Chondrocyte (in vitro differentiated cells): ENCODE data around the gene MYO15B. TPM values are rescaled to one million over a fixed set of nuclear protein-coding genes. Genes with fewer than 3 reads are reported as not detected.

Experiments used
- DNase-seq: peaks from one replicate; pipeline ENCODE4 v3.0.0; 2021; ENCODE audit warnings: mixed read lengths, low spot score
- H3K27ac Mint-ChIP-seq: one replicate; pipeline ENCODE4 v1.8.0; 2021; ENCODE audit warnings: mild to moderate bottlenecking, moderate library complexity, mixed read lengths; ENCODE audit not compliant: unreplicated experiment
- H3K27me3 Mint-ChIP-seq: 2 replicates; pipeline ENCODE4 v1.8.0; 2021; ENCODE audit warnings: low read depth, mixed read lengths
- H3K36me3 Mint-ChIP-seq: 2 replicates; pipeline ENCODE4 v1.8.0; 2021; ENCODE audit warnings: low read depth, mixed read lengths
- H3K4me1 Mint-ChIP-seq: 2 replicates; pipeline ENCODE4 v1.8.0; 2021; ENCODE audit warnings: low read depth, mild to moderate bottlenecking, mixed read lengths
- H3K4me3 Mint-ChIP-seq: one replicate; pipeline ENCODE4 v1.8.0; 2021; ENCODE audit warnings: mild to moderate bottlenecking, moderate library complexity, mixed read lengths; ENCODE audit not compliant: unreplicated experiment
- H3K9me3 Mint-ChIP-seq: 2 replicates; pipeline ENCODE4 v1.8.0; 2021; ENCODE audit warnings: low read depth, mixed read lengths
- total RNA-seq: library from RNA; stranded (reverse); gene quantifications from 3 replicates; pipeline ENCODE4 v1.2.1, GENCODE V29; 2021
- TF ChIP-seq, protein P1 (sequence below): fragments of 200-600 bp; sonication (generic); IDR thresholded peaks from 2 replicates; pipeline ENCODE4 v1.5.0; 2021; ENCODE audit warnings: antibody characterized with exemption, mild to moderate bottlenecking, moderate library complexity

Gene MYO15B
- total RNA-seq, 1 donor from 2014 or later: 16.0 TPM

- H3K4me1 Mint-ChIP-seq: peaks cover 10% of the 10 kb centered on the region
- TF ChIP-seq, protein P1, sequence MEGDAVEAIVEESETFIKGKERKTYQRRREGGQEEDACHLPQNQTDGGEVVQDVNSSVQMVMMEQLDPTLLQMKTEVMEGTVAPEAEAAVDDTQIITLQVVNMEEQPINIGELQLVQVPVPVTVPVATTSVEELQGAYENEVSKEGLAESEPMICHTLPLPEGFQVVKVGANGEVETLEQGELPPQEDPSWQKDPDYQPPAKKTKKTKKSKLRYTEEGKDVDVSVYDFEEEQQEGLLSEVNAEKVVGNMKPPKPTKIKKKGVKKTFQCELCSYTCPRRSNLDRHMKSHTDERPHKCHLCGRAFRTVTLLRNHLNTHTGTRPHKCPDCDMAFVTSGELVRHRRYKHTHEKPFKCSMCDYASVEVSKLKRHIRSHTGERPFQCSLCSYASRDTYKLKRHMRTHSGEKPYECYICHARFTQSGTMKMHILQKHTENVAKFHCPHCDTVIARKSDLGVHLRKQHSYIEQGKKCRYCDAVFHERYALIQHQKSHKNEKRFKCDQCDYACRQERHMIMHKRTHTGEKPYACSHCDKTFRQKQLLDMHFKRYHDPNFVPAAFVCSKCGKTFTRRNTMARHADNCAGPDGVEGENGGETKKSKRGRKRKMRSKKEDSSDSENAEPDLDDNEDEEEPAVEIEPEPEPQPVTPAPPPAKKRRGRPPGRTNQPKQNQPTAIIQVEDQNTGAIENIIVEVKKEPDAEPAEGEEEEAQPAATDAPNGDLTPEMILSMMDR: no peak
- H3K36me3 Mint-ChIP-seq: no peaks in the 10 kb centered on the region
- no peaks in the 10 kb centered on the region for H3K27me3 Mint-ChIP-seq
- DNase-seq: no peak
- no peak overlapping the region for H3K27ac Mint-ChIP-seq
- no peaks in the 10 kb centered on the region for H3K9me3 Mint-ChIP-seq
- no peak overlapping the region for H3K4me3 Mint-ChIP-seq
Observed at GRCh38 chr17:75628425-75628824, 40.8 kb downstream of the MYO15B start.

GRCh38 chr17:75629157-75629556 is 41.6 kb downstream of the MYO15B start:
- H3K4me3 Mint-ChIP-seq: no peak overlapping the region
- H3K9me3 Mint-ChIP-seq: no peaks in the 10 kb centered on the region
- H3K4me1 Mint-ChIP-seq: peaks cover 15% of the 10 kb centered on the region
- H3K27ac Mint-ChIP-seq: no peak overlapping the region
- H3K36me3 Mint-ChIP-seq: no peaks in the 10 kb centered on the region
- TF ChIP-seq, protein P1: no peak
- H3K27me3 Mint-ChIP-seq: no peaks in the 10 kb centered on the region
- DNase-seq: no peak

DNA sequence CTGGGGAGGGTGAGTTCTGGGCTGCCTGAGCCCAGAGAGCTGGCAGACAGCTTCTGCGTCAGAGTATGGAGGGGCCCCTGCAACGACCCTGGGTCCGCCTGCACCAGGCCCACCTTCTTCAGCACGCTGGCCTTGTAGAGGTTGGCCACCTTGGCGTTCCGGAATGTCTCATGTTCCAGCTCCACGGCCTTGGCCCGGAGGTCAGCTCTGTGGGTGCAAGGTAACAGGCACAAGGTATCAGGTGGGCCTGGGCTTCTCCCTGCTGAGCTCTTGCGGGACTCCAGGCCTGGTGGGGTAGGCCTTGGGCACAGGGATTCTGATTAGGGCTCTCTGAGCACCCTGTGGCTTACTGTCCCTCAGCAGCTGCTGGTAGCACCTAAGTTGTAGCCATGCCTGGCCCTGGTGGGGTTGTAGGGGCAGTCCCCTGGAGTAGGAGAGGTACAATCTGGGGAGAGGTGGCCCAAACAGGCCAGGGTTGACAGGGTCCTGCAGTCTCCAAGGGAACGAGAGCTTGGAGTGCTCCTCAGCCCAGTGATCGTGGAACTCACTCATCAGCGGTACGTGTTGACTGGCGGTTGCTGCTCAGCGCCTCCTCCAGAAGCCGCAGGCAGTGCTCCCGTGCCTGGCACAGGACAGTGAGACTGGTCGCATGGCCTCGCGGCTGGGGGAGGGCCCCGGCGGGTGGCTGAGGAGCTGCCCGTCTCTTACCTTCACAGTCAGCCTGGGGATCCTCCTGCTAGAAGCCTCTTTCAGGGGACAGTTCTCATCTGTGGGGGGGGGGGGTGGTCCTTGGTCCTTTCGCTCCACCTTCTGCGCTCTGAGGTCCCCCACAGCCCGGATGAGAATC is 42.7 kb downstream of the MYO15B start:
- TF ChIP-seq, protein P1: no peak
- Mint-ChIP-seq H3K36me3 (no peaks in the 10 kb centered on the region), H3K4me1 (peaks cover 18% of the 10 kb centered on the region), H3K27me3 (no peaks in the 10 kb centered on the region), H3K4me3 (no peak overlapping the region), H3K27ac (no peak overlapping the region), H3K9me3 (no peaks in the 10 kb centered on the region)
- no peak for DNase-seq

DNA sequence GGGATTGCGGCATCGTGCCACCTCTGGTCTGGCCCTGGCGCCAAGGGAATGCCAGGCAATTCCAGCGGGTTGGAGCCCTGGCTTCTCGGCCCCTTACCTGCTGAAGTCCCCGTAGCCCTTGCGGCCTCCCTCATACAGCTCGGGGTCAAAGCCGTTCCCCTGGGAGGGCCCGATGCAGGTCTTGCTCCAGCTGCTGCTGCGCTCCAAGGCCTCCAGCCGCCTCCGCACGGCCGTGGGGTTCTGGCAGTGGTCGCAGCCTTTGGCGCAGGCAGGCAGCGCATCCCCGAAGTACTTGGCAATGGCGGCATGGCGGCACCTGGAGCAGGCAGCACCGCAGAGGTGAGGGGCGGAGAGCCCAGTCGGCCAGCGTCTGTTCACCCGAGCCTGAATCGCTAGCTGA is 43.8 kb downstream of the MYO15B start:
- Mint-ChIP-seq H3K9me3 (no peaks in the 10 kb centered on the region), H3K27me3 (no peaks in the 10 kb centered on the region), H3K36me3 (no peaks in the 10 kb centered on the region), H3K4me1 (peaks cover 18% of the 10 kb centered on the region), H3K4me3 (no peak overlapping the region), H3K27ac (no peak overlapping the region)
- TF ChIP-seq, protein P1: no peak
- DNase-seq: no peak

GRCh38 chr17:75632428-75632827 is 44.8 kb downstream of the MYO15B start:
- Mint-ChIP-seq H3K27me3 (no peaks in the 10 kb centered on the region), H3K4me1 (peaks cover 18% of the 10 kb centered on the region), H3K36me3 (no peaks in the 10 kb centered on the region), H3K4me3 (no peak overlapping the region), H3K27ac (no peak overlapping the region), H3K9me3 (no peaks in the 10 kb centered on the region)
- DNase-seq: no peak
- TF ChIP-seq, protein P1: no peak
